Effector CD4-positive, alpha-beta T cell (primary cell): ENCODE data around the gene SHB.
"Not testable (repeated sequence)": the region's sequence is repeated elsewhere in the genome, so short reads cannot be mapped to it uniquely, and the experiment has no call there.

Experiments used
- DNase-seq: peaks from one replicate; pipeline ENCODE4 v3.0.0-alpha.2; 2020

The SHB gene

GRCh38 chr9:38062106-38062497, 6.9 kb downstream of the SHB start:
- DNase-seq: no peak

- no peak for DNase-seq
Observed at GRCh38 chr9:38061326-38061977, 7.6 kb downstream of the SHB start.

GRCh38 chr9:38060681-38061080, 8.3 kb downstream of the SHB start:
- no peak for DNase-seq

GRCh38 chr9:38059233-38059936, 9.6 kb downstream of the SHB start:
- DNase-seq: no peak

- no peak for DNase-seq
Observed at GRCh38 chr9:38058452-38059232, 10.4 kb downstream of the SHB start.

- DNase-seq: no peak
Observed at GRCh38 chr9:38057416-38058195, 11.4 kb downstream of the SHB start.

- DNase-seq: no peak
Observed at GRCh38 chr9:38054653-38055052, 14.4 kb downstream of the SHB start.

- DNase-seq: no peak
Observed at GRCh38 chr9:38053697-38054461, 15.1 kb downstream of the SHB start.

- no peak for DNase-seq
Observed at GRCh38 chr9:38051780-38052546, 17.1 kb downstream of the SHB start.

- no peak for DNase-seq
Observed at GRCh38 chr9:38048316-38048969, 20.6 kb downstream of the SHB start.

GRCh38 chr9:38047301-38048251, 21.5 kb downstream of the SHB start:
- no peak for DNase-seq

GRCh38 chr9:38046661-38047300, 22.2 kb downstream of the SHB start:
- DNase-seq: no peak

- not testable (repeated sequence) for DNase-seq
Observed at GRCh38 chr9:38045939-38046338, 23.1 kb downstream of the SHB start.

GRCh38 chr9:38044706-38045105, 24.3 kb downstream of the SHB start:
- no peak for DNase-seq

GRCh38 chr9:38043931-38044623, 24.9 kb downstream of the SHB start:
- DNase-seq: no peak

- DNase-seq: no peak
Observed at GRCh38 chr9:38042626-38043357, 26.2 kb downstream of the SHB start.

- no peak for DNase-seq
Observed at GRCh38 chr9:38041564-38042243, 27.3 kb downstream of the SHB start.
